ENCODE measurements around the gene CELSR2.
"Not testable (repeated sequence)": the region's sequence is repeated elsewhere in the genome, so short reads cannot be mapped to it uniquely, and the experiment has no call there.

The CELSR2 gene

GRCh38 chr1:109298666-109299557 lies 49.6 kb downstream of the CELSR2 start:
- no peak for DNase-seq (ENCODE audit: low spot score)
- H3K27ac ChIP-seq = peak overlapping the region in 1 of 2 donors; percentile 79
- peak overlapping the region; percentile 2 for H3K4me3 ChIP-seq
- TF ChIP-seq CTCF (IDR thresholded peaks at IDR 0.05) = no peak

DNA sequence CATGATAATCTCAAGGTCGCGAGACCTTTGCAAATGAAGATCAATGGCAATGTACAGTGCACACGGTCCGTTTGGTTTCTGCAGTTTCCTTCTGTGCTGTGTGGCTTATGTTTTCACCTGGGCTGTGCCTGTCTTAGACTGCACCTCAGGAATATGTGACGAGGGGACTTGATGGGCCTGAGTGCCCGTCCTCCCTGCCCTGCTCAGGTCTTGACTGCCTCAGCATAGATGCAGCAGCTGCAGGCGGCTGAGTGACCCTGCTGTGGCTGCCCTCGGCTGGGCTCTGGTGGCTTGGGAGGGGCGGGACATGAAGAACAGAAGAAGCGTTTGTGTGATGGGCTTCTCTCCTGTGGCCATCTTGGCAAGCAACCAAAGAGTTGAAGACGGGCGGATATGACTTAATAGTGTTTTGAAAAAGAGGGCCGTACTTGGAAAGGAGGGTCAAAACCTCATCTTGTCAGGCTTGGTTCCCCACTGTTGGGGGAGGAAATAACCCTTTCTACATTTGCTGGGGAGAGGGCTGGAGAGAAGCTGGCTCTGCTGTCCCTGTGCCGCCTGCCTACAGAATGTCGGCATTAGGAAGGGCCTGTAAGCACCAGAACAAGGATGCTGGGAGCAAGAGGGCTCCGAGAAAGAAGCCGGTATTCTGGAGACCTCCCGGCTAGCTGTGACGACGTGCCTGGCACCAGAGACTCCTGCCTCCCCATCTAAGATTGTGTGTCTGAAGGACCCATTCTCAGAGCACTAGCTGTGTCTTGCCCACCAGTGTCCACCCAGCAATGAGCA lies 50.4 kb downstream of the CELSR2 start:
- DNase-seq (ENCODE audit: low spot score) = no peak
- Histone ChIP-seq H3K4me3 (peak overlapping the region; percentile 2), H3K27ac (peak overlapping the region in 1 of 2 donors; percentile 79)
- no peak for TF ChIP-seq CTCF (IDR thresholded peaks at IDR 0.05)

DNA sequence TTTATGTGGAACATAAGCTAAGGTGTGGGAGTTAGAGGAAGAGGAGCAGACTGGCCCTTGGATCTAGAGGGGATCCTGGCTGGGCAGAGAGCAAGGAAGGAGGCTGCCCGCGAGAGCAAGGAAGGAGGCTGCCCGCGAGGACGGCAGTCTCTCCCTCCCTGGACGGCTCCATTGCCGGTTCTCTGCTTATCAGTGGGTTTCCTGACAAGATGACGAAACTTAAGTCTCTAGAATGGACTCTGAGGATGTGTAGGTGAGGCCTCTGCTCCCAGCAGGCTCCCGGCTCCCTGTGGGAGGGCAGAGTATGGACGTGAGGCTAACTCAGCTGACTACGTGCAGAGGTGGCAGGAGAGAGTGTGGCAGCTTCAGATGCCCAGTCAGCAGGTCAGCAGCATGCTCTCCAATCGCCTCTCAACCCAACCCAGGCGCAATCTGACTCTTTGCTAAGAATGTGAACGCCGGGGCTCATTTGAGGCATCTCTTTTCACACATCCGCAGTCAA lies 51.4 kb downstream of the CELSR2 start:
- no peak for DNase-seq (ENCODE audit: low spot score)
- Histone ChIP-seq H3K4me3 (no peak overlapping the region), H3K27ac (no peak overlapping the region)
- no peak for TF ChIP-seq CTCF (IDR thresholded peaks at IDR 0.05)

DNA sequence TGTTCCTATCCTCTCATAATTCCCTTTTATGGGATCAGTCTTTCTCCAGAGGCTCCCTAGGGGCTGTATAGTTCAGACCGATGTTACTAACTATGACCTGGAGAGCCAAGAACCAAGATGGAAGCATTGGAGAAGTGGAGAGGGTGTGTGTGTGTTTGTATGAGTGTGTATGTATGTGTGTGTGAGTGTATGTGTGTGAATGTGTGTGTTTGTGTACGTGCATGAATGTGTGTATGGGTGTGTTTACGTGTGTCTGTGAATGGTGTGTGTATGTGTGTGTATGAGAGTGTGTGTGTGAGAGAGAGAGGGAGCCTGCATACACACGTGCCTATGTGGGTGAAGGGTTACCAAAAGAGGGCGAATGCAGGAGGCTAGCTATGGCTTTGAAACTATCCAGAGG lies 52.5 kb downstream of the CELSR2 start:
- Histone ChIP-seq H3K27ac (no peak overlapping the region), H3K4me3 (no peak overlapping the region)
- TF ChIP-seq CTCF (IDR thresholded peaks at IDR 0.05) = no peak
- DNase-seq (ENCODE audit: low spot score) = no peak

DNA sequence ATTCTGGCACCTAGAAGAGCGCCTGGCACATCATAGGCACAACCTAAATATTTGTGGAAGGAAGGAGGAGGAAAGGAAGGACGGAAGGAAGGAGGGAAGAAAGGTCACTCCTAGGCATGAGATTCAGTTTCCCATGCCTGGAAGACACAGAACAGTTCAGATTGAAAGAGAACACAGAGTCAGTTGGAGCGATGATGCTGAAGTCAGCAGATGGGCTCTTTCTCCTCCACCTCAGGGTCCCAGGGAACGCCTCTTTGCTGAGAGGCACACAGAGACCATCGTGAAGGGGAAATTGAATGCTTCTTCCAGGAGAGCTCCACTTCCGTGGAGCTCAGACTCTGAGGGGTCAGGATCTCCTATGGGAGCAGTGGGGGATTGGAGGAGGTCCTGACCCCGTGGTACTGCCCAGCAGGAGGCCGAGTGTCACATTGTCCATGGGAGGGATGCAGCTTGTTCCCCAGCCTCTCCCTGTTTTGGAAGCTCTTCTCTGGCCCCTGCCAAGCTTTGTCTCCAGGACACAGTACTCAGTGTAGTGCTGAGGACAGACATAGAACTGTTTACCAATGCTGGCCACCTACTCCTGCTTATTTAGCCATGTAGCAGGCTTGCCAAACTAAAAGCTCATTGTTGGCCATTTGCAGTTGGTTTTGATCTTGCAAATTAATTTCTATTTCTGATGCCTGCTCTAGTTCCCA lies 55.0 kb downstream of the CELSR2 start:
- peak overlapping the region in 1 of 2 donors; percentile 12 for H3K27ac ChIP-seq
- no peak for DNase-seq (ENCODE audit: low spot score)
- no peak for TF ChIP-seq CTCF (IDR thresholded peaks at IDR 0.05)
- H3K4me3 ChIP-seq = no peak overlapping the region

DNA sequence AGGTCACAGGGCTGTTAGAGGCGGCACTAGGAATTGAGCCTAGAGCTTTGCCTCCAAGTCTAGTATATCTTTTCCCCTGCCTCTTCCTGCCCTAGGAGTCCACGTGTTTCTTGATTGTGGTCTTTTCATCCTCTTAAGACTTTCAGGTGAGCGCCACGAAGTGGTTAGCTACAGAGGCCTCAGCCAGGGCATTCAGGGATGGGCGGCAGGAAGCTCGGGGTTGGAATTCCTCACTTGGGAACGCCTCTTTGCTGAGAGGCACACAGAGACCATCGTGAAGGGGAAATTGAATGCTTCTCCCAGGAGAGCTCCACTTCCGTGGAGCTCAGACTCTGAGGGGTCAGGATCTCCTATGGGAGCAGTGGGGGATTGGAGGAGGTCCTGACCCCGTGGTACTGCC lies 56.7 kb downstream of the CELSR2 start:
- peak overlapping the region in 1 of 2 donors; percentile 46 for H3K27ac ChIP-seq
- not testable (repeated sequence) for DNase-seq (ENCODE audit: low spot score); H3K4me3 ChIP-seq

GRCh38 chr1:109306832-109307273 lies 57.5 kb downstream of the CELSR2 start, which contains the start of gene MYBPHL:
MYBPHL (minus strand) TSS chr1:109307011; CDS start chr1:109306991, 20 bp downstream.
- no peak for DNase-seq (ENCODE audit: low spot score)
- Histone ChIP-seq H3K27ac (peak within 1 kb of the TSS in 1 of 2 donors; percentile 46), H3K4me3 (no peak within 1 kb of the TSS)
- no peak for TF ChIP-seq CTCF (IDR thresholded peaks at IDR 0.05)

All from coronary artery (tissue), 2 donors.